ENCODE data around the gene MYG1.

Gene MYG1

DNA sequence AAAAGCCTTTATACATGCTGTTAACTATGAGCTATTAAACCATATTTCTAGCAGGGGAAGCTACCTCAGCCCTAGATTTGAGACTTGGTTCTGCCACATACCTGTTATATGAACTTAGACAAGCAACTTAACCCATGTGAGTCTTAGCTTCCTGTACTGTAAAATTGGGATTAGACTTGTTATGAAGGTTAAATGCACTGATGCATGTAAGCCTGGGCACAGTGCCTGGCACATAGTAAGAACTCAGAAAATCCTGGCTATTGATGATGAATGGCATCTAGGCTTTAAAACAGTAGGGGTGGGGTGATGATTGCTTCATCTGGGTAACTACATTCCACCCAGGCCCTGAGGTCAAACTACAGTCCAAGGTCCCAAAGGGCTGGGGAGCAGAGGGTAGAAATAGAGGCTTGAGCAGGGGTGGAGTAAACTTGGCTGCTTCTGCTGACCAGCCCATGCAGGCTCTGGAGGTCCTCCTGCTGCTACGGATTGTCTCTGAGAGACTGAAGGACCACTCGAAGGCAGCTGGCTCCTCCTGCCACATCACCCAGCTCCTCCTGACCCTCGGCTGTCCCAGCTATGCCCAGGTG, 20.1 kb upstream of the MYG1 start:
- peaks cover 20% of the 10 kb centered on the region; the same call in 1 of the 2 replicates for H3K36me3 ChIP-seq (replicated peaks; ENCODE audit: insufficient read depth, low read length)
- DNase-seq, result no peak

GRCh38 chr12:53279888-53280498, 19.5 kb upstream of the MYG1 start:
- Histone ChIP-seq H3K27ac (ENCODE audit: low read length) (no peak overlapping the region), H3K9me3 (replicated peaks; ENCODE audit: insufficient read depth, low read length) (no peaks in the 10 kb centered on the region), H3K4me1 (ENCODE audit: low read length) (no peaks in the 10 kb centered on the region), H3F3A (ENCODE audit: insufficient read depth, low read length) (no peaks in the 10 kb centered on the region), H3K9me2 (replicated peaks; ENCODE audit: insufficient read depth, low read length) (no peaks in the 10 kb centered on the region), H3K4me2 (ENCODE audit: low read depth, low read length) (no peak overlapping the region), H3K79me2 (ENCODE audit: low read length) (no peaks in the 10 kb centered on the region; the same call in 1 of the 2 replicates), H3K9ac (ENCODE audit: low read length) (no peak overlapping the region), H2AFZ (ENCODE audit: low read length) (no peak overlapping the region), H4K20me1 (ENCODE audit: insufficient read depth, low read length) (no peaks in the 10 kb centered on the region), H3K36me3 (replicated peaks; ENCODE audit: insufficient read depth, low read length) (peaks cover 20% of the 10 kb centered on the region), H3K4me3 (ENCODE audit: low read length) (no peak overlapping the region), H3K27me3 (replicated peaks; ENCODE audit: insufficient read depth, low read length) (no peaks in the 10 kb centered on the region)
- TF ChIP-seq, protein P1, sequence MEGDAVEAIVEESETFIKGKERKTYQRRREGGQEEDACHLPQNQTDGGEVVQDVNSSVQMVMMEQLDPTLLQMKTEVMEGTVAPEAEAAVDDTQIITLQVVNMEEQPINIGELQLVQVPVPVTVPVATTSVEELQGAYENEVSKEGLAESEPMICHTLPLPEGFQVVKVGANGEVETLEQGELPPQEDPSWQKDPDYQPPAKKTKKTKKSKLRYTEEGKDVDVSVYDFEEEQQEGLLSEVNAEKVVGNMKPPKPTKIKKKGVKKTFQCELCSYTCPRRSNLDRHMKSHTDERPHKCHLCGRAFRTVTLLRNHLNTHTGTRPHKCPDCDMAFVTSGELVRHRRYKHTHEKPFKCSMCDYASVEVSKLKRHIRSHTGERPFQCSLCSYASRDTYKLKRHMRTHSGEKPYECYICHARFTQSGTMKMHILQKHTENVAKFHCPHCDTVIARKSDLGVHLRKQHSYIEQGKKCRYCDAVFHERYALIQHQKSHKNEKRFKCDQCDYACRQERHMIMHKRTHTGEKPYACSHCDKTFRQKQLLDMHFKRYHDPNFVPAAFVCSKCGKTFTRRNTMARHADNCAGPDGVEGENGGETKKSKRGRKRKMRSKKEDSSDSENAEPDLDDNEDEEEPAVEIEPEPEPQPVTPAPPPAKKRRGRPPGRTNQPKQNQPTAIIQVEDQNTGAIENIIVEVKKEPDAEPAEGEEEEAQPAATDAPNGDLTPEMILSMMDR (IDR thresholded peaks at IDR 0.05; ENCODE audit: low read length), result no peak
- TF ChIP-seq EZH2phosphoT487 (IDR thresholded peaks at IDR 0.05; ENCODE audit: low read length), result no peak
- TF ChIP-seq EZH2 (optimal IDR thresholded peaks at IDR 0.05; ENCODE audit: low read depth, low read length), result no peak
- no peak for DNase-seq

More for the DNA sequence above, 20.1 kb upstream of the MYG1 start:
- H2AFZ ChIP-seq (ENCODE audit: low read length), result no peak overlapping the region
- H3F3A ChIP-seq (ENCODE audit: insufficient read depth, low read length), result no peaks in the 10 kb centered on the region; the same call in 1 of the 2 replicates
- no peaks in the 10 kb centered on the region for H3K4me1 ChIP-seq (ENCODE audit: low read length)
- H3K9me3 ChIP-seq (replicated peaks; ENCODE audit: insufficient read depth, low read length), result no peaks in the 10 kb centered on the region
- TF ChIP-seq EZH2phosphoT487 (IDR thresholded peaks at IDR 0.05; ENCODE audit: low read length), result no peak
- TF ChIP-seq EZH2 (optimal IDR thresholded peaks at IDR 0.05; ENCODE audit: low read depth, low read length), result no peak
- TF ChIP-seq, protein P1 (IDR thresholded peaks at IDR 0.05; ENCODE audit: low read length), result no peak
- peaks cover 3% of the 10 kb centered on the region for H3K79me2 ChIP-seq (ENCODE audit: low read length)
- no peak overlapping the region for H3K4me2 ChIP-seq (ENCODE audit: low read depth, low read length)
- no peak overlapping the region for H3K27ac ChIP-seq (ENCODE audit: low read length)
- H3K27me3 ChIP-seq (replicated peaks; ENCODE audit: insufficient read depth, low read length), result no peaks in the 10 kb centered on the region
- H3K9ac ChIP-seq (ENCODE audit: low read length), result no peak overlapping the region
- no peaks in the 10 kb centered on the region for H3K9me2 ChIP-seq (replicated peaks; ENCODE audit: insufficient read depth, low read length)
- H3K4me3 ChIP-seq (ENCODE audit: low read length), result no peak overlapping the region
- no peaks in the 10 kb centered on the region for H4K20me1 ChIP-seq (ENCODE audit: insufficient read depth, low read length)

GRCh38 chr12:53286448-53286847, 13.0 kb upstream of the MYG1 start:
- Histone ChIP-seq H4K20me1 (ENCODE audit: insufficient read depth, low read length) (no peaks in the 10 kb centered on the region), H3K79me2 (ENCODE audit: low read length) (no peaks in the 10 kb centered on the region), H3K9me3 (replicated peaks; ENCODE audit: insufficient read depth, low read length) (no peaks in the 10 kb centered on the region), H3K4me2 (ENCODE audit: low read depth, low read length) (no peak overlapping the region), H2AFZ (ENCODE audit: low read length) (no peak overlapping the region), H3K4me3 (ENCODE audit: low read length) (no peak overlapping the region), H3K36me3 (replicated peaks; ENCODE audit: insufficient read depth, low read length) (peaks cover 15% of the 10 kb centered on the region), H3F3A (ENCODE audit: insufficient read depth, low read length) (no peaks in the 10 kb centered on the region), H3K4me1 (ENCODE audit: low read length) (no peaks in the 10 kb centered on the region), H3K27me3 (replicated peaks; ENCODE audit: insufficient read depth, low read length) (no peaks in the 10 kb centered on the region), H3K9ac (ENCODE audit: low read length) (no peak overlapping the region), H3K9me2 (replicated peaks; ENCODE audit: insufficient read depth, low read length) (no peaks in the 10 kb centered on the region), H3K27ac (ENCODE audit: low read length) (no peak overlapping the region)
- no peak for DNase-seq
- TF ChIP-seq, protein P1 (IDR thresholded peaks at IDR 0.05; ENCODE audit: low read length), result no peak
- no peak for TF ChIP-seq EZH2phosphoT487 (IDR thresholded peaks at IDR 0.05; ENCODE audit: low read length)
- TF ChIP-seq EZH2 (optimal IDR thresholded peaks at IDR 0.05; ENCODE audit: low read depth, low read length), result no peak
